ENCODE measurements around the gene MICB.
A peak's percentile ranks its signal among the peaks of the same experiment; 100 is the strongest.

Gene MICB

GRCh38 chr6:31559606-31559957, 61.6 kb downstream of the MICB start:
- Histone ChIP-seq H3K79me2 (ENCODE audit: low read length) (no peaks in the 10 kb centered on the region), H3K27ac (ENCODE audit: low read length) (no peak overlapping the region), H3K27me3 (replicated peaks; ENCODE audit: insufficient read depth, low read length) (0 out of 2 replicates have a peak, but pooled peaks cover 7% of the 10 kb centered on the region), H3K4me3 (ENCODE audit: low read length) (no peak overlapping the region), H3K9me2 (replicated peaks; ENCODE audit: insufficient read depth, low read length) (no peaks in the 10 kb centered on the region), H4K20me1 (ENCODE audit: insufficient read depth, low read length) (peaks cover 10% of the 10 kb centered on the region; the same call in 1 of the 2 replicates), H3K4me1 (ENCODE audit: low read length) (peaks cover 32% of the 10 kb centered on the region), H3K9ac (ENCODE audit: low read length) (no peak overlapping the region), H3F3A (ENCODE audit: insufficient read depth, low read length) (peaks cover 15% of the 10 kb centered on the region), H3K36me3 (replicated peaks; ENCODE audit: insufficient read depth, low read length) (no peaks in the 10 kb centered on the region), H2AFZ (ENCODE audit: low read length) (no peak overlapping the region), H3K4me2 (ENCODE audit: low read depth, low read length) (peak overlapping the region; percentile 67), H3K9me3 (replicated peaks; ENCODE audit: insufficient read depth, low read length) (no peaks in the 10 kb centered on the region)
- DNase-seq: no peak
- TF ChIP-seq CTCF (IDR thresholded peaks at IDR 0.05; ENCODE audit: low read length) (no peak), EZH2phosphoT487 (IDR thresholded peaks at IDR 0.05; ENCODE audit: low read length) (no peak), EZH2 (optimal IDR thresholded peaks at IDR 0.05; ENCODE audit: low read depth, low read length) (no peak)

GRCh38 chr6:31559958-31560696, 62.2 kb downstream of the MICB start:
- 0 out of 2 replicates have a peak overlapping the region, but pooled peaks have one; percentile 6 for H3K4me3 ChIP-seq (ENCODE audit: low read length)
- H4K20me1 ChIP-seq (ENCODE audit: insufficient read depth, low read length): peaks cover 10% of the 10 kb centered on the region; the same call in 1 of the 2 replicates
- no peaks in the 10 kb centered on the region for H3K36me3 ChIP-seq (replicated peaks; ENCODE audit: insufficient read depth, low read length)
- no peak overlapping the region for H3K9ac ChIP-seq (ENCODE audit: low read length)
- no peaks in the 10 kb centered on the region for H3K9me2 ChIP-seq (replicated peaks; ENCODE audit: insufficient read depth, low read length)
- DNase-seq: peak; percentile 74
- H3K4me2 ChIP-seq (ENCODE audit: low read depth, low read length): peak overlapping the region; percentile 67
- H3K27me3 ChIP-seq (replicated peaks; ENCODE audit: insufficient read depth, low read length): 0 out of 2 replicates have a peak, but pooled peaks cover 11% of the 10 kb centered on the region
- H3K9me3 ChIP-seq (replicated peaks; ENCODE audit: insufficient read depth, low read length): no peaks in the 10 kb centered on the region
- H3K79me2 ChIP-seq (ENCODE audit: low read length): no peaks in the 10 kb centered on the region
- H3F3A ChIP-seq (ENCODE audit: insufficient read depth, low read length): peaks cover 15% of the 10 kb centered on the region
- peak overlapping the region; percentile 7; the same call in 1 of the 2 replicates for H3K27ac ChIP-seq (ENCODE audit: low read length)
- peaks cover 32% of the 10 kb centered on the region for H3K4me1 ChIP-seq (ENCODE audit: low read length)
- TF ChIP-seq EZH2 (optimal IDR thresholded peaks at IDR 0.05; ENCODE audit: low read depth, low read length) (no peak), CTCF (IDR thresholded peaks at IDR 0.05; ENCODE audit: low read length) (no peak), EZH2phosphoT487 (IDR thresholded peaks at IDR 0.05; ENCODE audit: low read length) (no peak)
- H2AFZ ChIP-seq (ENCODE audit: low read length): no peak overlapping the region

- no peak overlapping the region for H3K9ac ChIP-seq (ENCODE audit: low read length)
- peaks cover 32% of the 10 kb centered on the region for H3K4me1 ChIP-seq (ENCODE audit: low read length)
- H3K4me2 ChIP-seq (ENCODE audit: low read depth, low read length): peak overlapping the region; percentile 67
- H3K79me2 ChIP-seq (ENCODE audit: low read length): no peaks in the 10 kb centered on the region
- no peaks in the 10 kb centered on the region for H3K9me3 ChIP-seq (replicated peaks; ENCODE audit: insufficient read depth, low read length)
- TF ChIP-seq CTCF (IDR thresholded peaks at IDR 0.05; ENCODE audit: low read length): no peak
- no peak for TF ChIP-seq EZH2 (optimal IDR thresholded peaks at IDR 0.05; ENCODE audit: low read depth, low read length)
- TF ChIP-seq EZH2phosphoT487 (IDR thresholded peaks at IDR 0.05; ENCODE audit: low read length): no peak
- DNase-seq: no peak
- no peaks in the 10 kb centered on the region for H3K9me2 ChIP-seq (replicated peaks; ENCODE audit: insufficient read depth, low read length)
- peaks cover 15% of the 10 kb centered on the region for H3F3A ChIP-seq (ENCODE audit: insufficient read depth, low read length)
- peaks cover 10% of the 10 kb centered on the region; the same call in 1 of the 2 replicates for H4K20me1 ChIP-seq (ENCODE audit: insufficient read depth, low read length)
- H3K4me3 ChIP-seq (ENCODE audit: low read length): 0 out of 2 replicates have a peak overlapping the region, but pooled peaks have one; percentile 6
- H3K27me3 ChIP-seq (replicated peaks; ENCODE audit: insufficient read depth, low read length): peaks cover 13% of the 10 kb centered on the region; the same call in 1 of the 2 replicates
- H3K36me3 ChIP-seq (replicated peaks; ENCODE audit: insufficient read depth, low read length): no peaks in the 10 kb centered on the region
- H2AFZ ChIP-seq (ENCODE audit: low read length): no peak overlapping the region
- no peak overlapping the region for H3K27ac ChIP-seq (ENCODE audit: low read length)
Observed at GRCh38 chr6:31560697-31561058, 62.7 kb downstream of the MICB start.

Data from MM.1S (cell line).